GM15510 (cell line): ENCODE results near the gene MYMK.

ENCODE experiments used
- POLR2A ChIP-seq: IDR thresholded peaks from 3 replicates; pipeline ENCODE4 v1.6.1; 2011; ENCODE audit warnings: borderline replicate concordance; ENCODE audit not compliant: insufficient read length; ENCODE audit errors: extremely low read depth

MYMK gene

GRCh38 chr9:133561976-133562554 is 37.3 kb upstream of the MYMK start:
- no peak for TF ChIP-seq POLR2A

GRCh38 chr9:133560944-133561343 is 36.2 kb upstream of the MYMK start:
- TF ChIP-seq POLR2A = no peak

GRCh38 chr9:133560311-133560710 is 35.6 kb upstream of the MYMK start:
- no peak for TF ChIP-seq POLR2A

GRCh38 chr9:133558191-133559126 is 33.7 kb upstream of the MYMK start:
- no peak for TF ChIP-seq POLR2A

- TF ChIP-seq POLR2A = no peak
Observed at GRCh38 chr9:133557581-133557980, 32.8 kb upstream of the MYMK start.

- no peak for TF ChIP-seq POLR2A
Observed at GRCh38 chr9:133556354-133556753, 31.6 kb upstream of the MYMK start.

- TF ChIP-seq POLR2A = no peak
Observed at GRCh38 chr9:133554729-133555128, 30.0 kb upstream of the MYMK start.

- no peak for TF ChIP-seq POLR2A
Observed at GRCh38 chr9:133553973-133554713, 29.4 kb upstream of the MYMK start.

- no peak for TF ChIP-seq POLR2A
Observed at GRCh38 chr9:133553123-133553522, 28.4 kb upstream of the MYMK start.

- TF ChIP-seq POLR2A = no peak
Observed at GRCh38 chr9:133552236-133552635, 27.5 kb upstream of the MYMK start.

- no peak for TF ChIP-seq POLR2A
Observed at GRCh38 chr9:133551446-133551845, 26.7 kb upstream of the MYMK start.

- TF ChIP-seq POLR2A = no peak
Observed at GRCh38 chr9:133547116-133547515, 22.4 kb upstream of the MYMK start.

GRCh38 chr9:133546287-133546680 is 21.5 kb upstream of the MYMK start:
- no peak for TF ChIP-seq POLR2A

- TF ChIP-seq POLR2A = no peak
Observed at GRCh38 chr9:133545494-133546286, 20.9 kb upstream of the MYMK start.
